GM12878 (cell line): ENCODE data around the gene MSH3. TPM values are rescaled to one million over a fixed set of nuclear protein-coding genes. Genes with fewer than 3 reads are reported as not detected.
"Not testable (repeated sequence)": the region's sequence is repeated elsewhere in the genome, so short reads cannot be mapped to it uniquely, and the experiment has no call there.

ENCODE experiments used
- ATAC-seq: fragments of 200-7000 bp; cut with Tn5 transposase; 3 replicates; pipeline ENCODE4 v1.9.1; 2020; ENCODE audit warnings: mild to moderate bottlenecking, moderate library complexity
- BruUV-seq: library from RNA; stranded (reverse); fragments of 400-500 nt; replicated peaks from 2 replicates; lab custom pipeline; 2021; lab: Mats Ljungman, UMichigan
- CTCF ChIA-PET: fragments of 300-600 bp; sonication (Branson Sonifier 250); formaldehyde crosslinking; extraction: SDS; loops from one replicate; lab custom pipeline; 2021; ENCODE audit warnings: inconsistent platforms; lab: Yijun Ruan, JAX
- POLR2A ChIA-PET: fragments of 350-600 bp; formaldehyde crosslinking; extraction: SDS; loops from one replicate; lab custom pipeline; 2021; ENCODE audit warnings: inconsistent platforms; lab: Charles Lee
- RAD21 ChIA-PET: fragments of 300-600 bp; sonication (Branson Sonifier 250); formaldehyde crosslinking; loops from one replicate; lab custom pipeline; 2023; ENCODE audit warnings: antibody characterized with exemption; ENCODE audit not compliant: unreplicated experiment; lab: Charles Lee
- SMC1A ChIA-PET: fragments of 300-600 bp; sonication (Branson Sonifier 250); formaldehyde crosslinking; loops from one replicate; lab custom pipeline; 2023; ENCODE audit not compliant: unreplicated experiment, uncharacterized antibody; lab: Charles Lee
- DNase-seq: peaks from one replicate; pipeline ENCODE4 v3.0.0-alpha.2; 2011; ENCODE audit warnings: low read depth, low spot score
- FAIRE-seq: peaks from 3 replicates; lab custom pipeline; 2011; peaks lifted over from hg19 to GRCh38; lab: Jason Lieb, UNC
- H2AFZ ChIP-seq: 2 replicates; pipeline ENCODE4 v1.6.0; 2011; ENCODE audit warnings: low read depth, low read length, control low read depth; ENCODE audit not compliant: control insufficient read depth
- H3K27ac ChIP-seq: 2 replicates; pipeline ENCODE4 v1.5.1; 2011; ENCODE audit warnings: control low read depth; ENCODE audit not compliant: control insufficient read depth, insufficient read depth
- H3K27me3 ChIP-seq, 2 experiments: replicated peaks in 1 of 2; 2 replicates each; pipeline versions ENCODE4 v1.6.0 to v1.6.1; 2011; ENCODE audit warnings: low read length in 1 of 2; ENCODE audit not compliant: control insufficient read depth in 2 of 2, insufficient read depth in 2 of 2
- H3K36me3 ChIP-seq, 2 experiments: 2 replicates each; pipeline ENCODE4 v1.5.1; 2011; ENCODE audit warnings: low read length in 1 of 2; ENCODE audit not compliant: control insufficient read depth in 2 of 2, insufficient read depth in 2 of 2
- H3K4me1 ChIP-seq: 2 replicates; pipeline ENCODE4 v1.6.1; 2011; ENCODE audit warnings: mild to moderate bottlenecking, low read length, moderate library complexity, mixed read lengths; ENCODE audit not compliant: control insufficient read depth, insufficient read depth
- H3K4me2 ChIP-seq: 2 replicates; pipeline ENCODE4 v1.6.0; 2011; ENCODE audit warnings: control low read depth; ENCODE audit not compliant: control insufficient read depth, insufficient read depth
- H3K4me3 ChIP-seq: fragments of 200-600 bp; sonication (generic); 2 replicates; pipeline ENCODE4 v1.5.1; 2016
- H3K79me2 ChIP-seq: 2 replicates; pipeline ENCODE4 v1.6.0; 2011; ENCODE audit warnings: low read length; ENCODE audit not compliant: control insufficient read depth, insufficient read depth
- H3K9ac ChIP-seq: 2 replicates; pipeline ENCODE4 v1.8.0; 2011; ENCODE audit warnings: low read length, control low read depth, mixed read lengths; ENCODE audit not compliant: control insufficient read depth, insufficient read depth
- H3K9me3 ChIP-seq: replicated peaks from 3 replicates; pipeline ENCODE4 v1.5.1; 2011; ENCODE audit warnings: mild to moderate bottlenecking, low read length; ENCODE audit not compliant: control insufficient read depth, insufficient read depth
- H4K20me1 ChIP-seq: 2 replicates; pipeline ENCODE4 v1.6.0; 2011; ENCODE audit not compliant: control insufficient read depth, insufficient read depth
- ATF2 ChIP-seq: IDR thresholded peaks from 2 replicates; pipeline ENCODE4 v1.6.1; 2012; ENCODE audit warnings: low read length, inconsistent platforms
- MYC ChIP-seq: IDR thresholded peaks from 2 replicates; pipeline ENCODE4 v1.6.1; 2011; ENCODE audit warnings: mild to moderate bottlenecking, low read length, moderate library complexity, inconsistent platforms; ENCODE audit not compliant: insufficient read depth, insufficient replicate concordance, insufficient read length, severe bottlenecking
- NFIC ChIP-seq: IDR thresholded peaks from 2 replicates; pipeline ENCODE4 v1.6.1; 2012; ENCODE audit warnings: low read depth, mild to moderate bottlenecking, inconsistent platforms, low read length, moderate library complexity
- POU2F2 ChIP-seq: IDR thresholded peaks from 3 replicates; pipeline ENCODE4 v1.6.1; 2011; ENCODE audit warnings: low read depth, mild to moderate bottlenecking, low read length, borderline replicate concordance
- SPI1 ChIP-seq: IDR thresholded peaks from 2 replicates; pipeline ENCODE4 v1.6.1; 2011; ENCODE audit warnings: low read depth, mild to moderate bottlenecking, low read length, moderate library complexity, borderline replicate concordance; ENCODE audit not compliant: insufficient read depth
- WGBS: methylation state at CpG from one replicate; pipeline ENCODE4 v1.1.6; 2016; ENCODE audit warnings: low lambda C conversion rate; ENCODE audit not compliant: insufficient replicate concordance, insufficient coverage; ENCODE audit errors: missing lambda C conversion rate; 5-methylcytosine and 5-hydroxymethylcytosine counted together
- in situ Hi-C: fragments of 300-500 bp; cut with MboI; formaldehyde crosslinking; loops from 9 replicates; pipeline ENCODE4 v1.14.3; 2018; ENCODE audit warnings: mixed read lengths
- intact Hi-C: fragments of 100-400 bp; cut with micrococcal nuclease; formaldehyde crosslinking; loops from one replicate; pipeline ENCODE4 v1.14.2; 2022; ENCODE audit not compliant: unreplicated experiment
- polyA plus RNA-seq, 11 experiments: library from polyadenylated mRNA; depleted of rRNA in 4 of 11; unstranded in 6 of 11; stranded (reverse) in 5 of 11; fragments of >200 nt; fragmentation: Nextera tagmentation in 4 of 11; fragmentation: Illumina TruSeq in 1 of 11; extraction: Ambion mirVana in 4 of 11; extraction: Trizol in 1 of 11; gene quantifications; 1 replicate in 1 of 11; 2 replicates in 10 of 11; pipeline versions ENCODE4 v1.2.1 to v1.2.3, GENCODE V29; 2011 to 2016; ENCODE audit warnings: inconsistent platforms in 2 of 11, missing spikeins in 2 of 11, low read depth in 1 of 11
- total RNA-seq, 4 experiments: library from RNA; depleted of rRNA in 3 of 4; stranded (reverse); fragments of >200 nt in 3 of 4; fragmentation: Illumina TruSeq in 1 of 4; extraction: Trizol in 1 of 4; gene quantifications; 2 replicates each; pipeline versions ENCODE4 v1.2.1 to v1.2.3, GENCODE V29; 2013 to 2021

MSH3 gene
- total and polyA plus RNA-seq, 10 of the 15 experiments (the other 5 are each of a cell fraction or from before 2014, with no cell fraction given): 4.7 to 17.5 (median 12.2) TPM

GRCh38 chr5:80837679-80838078, 183.2 kb downstream of the MSH3 start (continued):
- TF ChIP-seq NFIC: peak; percentile 79
- TF ChIP-seq SPI1: no peak
- no peak for TF ChIP-seq POU2F2
- no peak for TF ChIP-seq MYC
- TF ChIP-seq ATF2: 0 out of 2 replicates have a peak, but pooled peaks have one; percentile 70

- RAD21 ChIA-PET, CTCF ChIA-PET, FAIRE-seq, H3K9ac ChIP-seq, ATAC-seq, H3K27ac ChIP-seq, H3K27me3 ChIP-seq, H3K79me2 ChIP-seq, in situ Hi-C loops, H4K20me1 ChIP-seq, BruUV-seq, H3K9me3 ChIP-seq, H3K4me1 ChIP-seq, H3K4me2 ChIP-seq, H3K36me3 ChIP-seq, intact Hi-C loops, DNase-seq, H2AFZ ChIP-seq, H3K4me3 ChIP-seq, SMC1A ChIA-PET, POLR2A ChIA-PET: not testable (repeated sequence)
- WGBS: 80% methylated on average over 6 of the region's 6 CpGs
Observed at GRCh38 chr5:80841026-80841797, 186.8 kb downstream of the MSH3 start.

GRCh38 chr5:80846422-80846821, 192.0 kb downstream of the MSH3 start:
- BruUV-seq, H3K9me3 ChIP-seq, H3K4me2 ChIP-seq, RAD21 ChIA-PET, H3K27me3 ChIP-seq, ATAC-seq, intact Hi-C loops, H3K27ac ChIP-seq, H4K20me1 ChIP-seq, H3K79me2 ChIP-seq, in situ Hi-C loops, FAIRE-seq, H3K4me1 ChIP-seq, H3K36me3 ChIP-seq, H2AFZ ChIP-seq, SMC1A ChIA-PET, DNase-seq, H3K9ac ChIP-seq, H3K4me3 ChIP-seq: not testable (repeated sequence)
- 98% methylated on average over 8 of the region's 8 CpGs for WGBS
- ChIA-PET CTCF (interaction anchor here (0.6 kb wide), 1 partner anchor 16 kb away, joined by 3 read pairs; no protein-coding TSS in a partner anchor), POLR2A (interaction anchor here (0.6 kb wide), 1 partner anchor 194 kb away, joined by 5 read pairs; no protein-coding TSS in a partner anchor)

- H4K20me1 ChIP-seq, H3K4me1 ChIP-seq, POLR2A ChIA-PET, H3K4me2 ChIP-seq, intact Hi-C loops, BruUV-seq, H3K36me3 ChIP-seq, H3K9me3 ChIP-seq, DNase-seq, in situ Hi-C loops, ATAC-seq, H3K4me3 ChIP-seq, H3K27me3 ChIP-seq, RAD21 ChIA-PET, CTCF ChIA-PET, H3K27ac ChIP-seq, H3K79me2 ChIP-seq, H3K9ac ChIP-seq, H2AFZ ChIP-seq, FAIRE-seq: not testable (repeated sequence)
- SMC1A ChIA-PET: interaction anchor here (0.6 kb wide), 2 partner anchors 11 to 170 kb away, joined by 3 to 4 read pairs; no protein-coding TSS in a partner anchor
- 95% methylated on average over 1 of the region's 1 CpG for WGBS
Observed at GRCh38 chr5:80850168-80850567, 195.7 kb downstream of the MSH3 start.
